K562 (cell line): ENCODE measurements around the gene SLC25A1. TPM values are rescaled to one million over a fixed set of nuclear protein-coding genes. Genes with fewer than 3 reads are reported as not detected.

Experiments used
- ELF2 ChIP-seq: fragments of 250-450 bp; sonication (Bioruptor Pico); IDR thresholded peaks from 2 replicates; pipeline ENCODE4 v1.5.0; 2021; ENCODE audit warnings: mild to moderate bottlenecking
- ERF ChIP-seq: fragments of 450-650 bp; formaldehyde crosslinking; IDR thresholded peaks from 2 replicates; pipeline ENCODE4 v1.4.0; 2020; ENCODE audit warnings: mild to moderate bottlenecking, mixed read lengths
- IFI16 ChIP-seq: fragments of 250-450 bp; sonication (Bioruptor Pico); IDR thresholded peaks from 2 replicates; pipeline ENCODE4 v2.1.2; 2022; ENCODE audit warnings: mild to moderate bottlenecking, inconsistent platforms
- JUN ChIP-seq, 2 experiments: sonication (generic) in 1 of 2; formaldehyde crosslinking in 1 of 2; IDR thresholded peaks; 2 replicates each; pipeline versions ENCODE4 v1.6.1 to v1.8.0; 2012 to 2022; ENCODE audit warnings: borderline replicate concordance in 2 of 2, mild to moderate bottlenecking in 2 of 2, improper control_type of control experiment in 1 of 2, low read depth in 1 of 2, low read length in 1 of 2, missing genetic modification reagents in 1 of 2
- RAD21 ChIP-seq, 2 experiments: fragments of 250-450 bp in 1 of 2; fragments of 450-650 bp in 1 of 2; sonication (Bioruptor Pico) in 1 of 2; formaldehyde crosslinking in 1 of 2; IDR thresholded peaks in 1 of 2; conservative IDR thresholded peaks in 1 of 2; 2 replicates each; pipeline versions ENCODE4 v1.4.0 to v1.8.0; 2020 to 2022; ENCODE audit warnings: mild to moderate bottlenecking in 2 of 2, moderate library complexity in 1 of 2
- RBM25 ChIP-seq: fragments of 200-400 bp; formaldehyde crosslinking; IDR thresholded peaks from 2 replicates; pipeline ENCODE4 v1.6.1; 2018; ENCODE audit warnings: low read length, low read depth, moderate library complexity; ENCODE audit not compliant: severe bottlenecking
- SOX6 ChIP-seq: fragments of 450-650 bp; IDR thresholded peaks from 2 replicates; pipeline ENCODE4 v1.6.1; 2014; ENCODE audit warnings: mild to moderate bottlenecking
- SPI1 ChIP-seq: IDR thresholded peaks from 2 replicates; pipeline ENCODE4 v1.6.1; 2011; ENCODE audit warnings: low read depth, low read length, control low read depth, borderline replicate concordance
- WHSC1 ChIP-seq: IDR thresholded peaks from one replicate; pipeline ENCODE4 v1.6.1; 2012; ENCODE audit warnings: low read length, control low read depth, inconsistent platforms
- ZNF143 ChIP-seq: sonication (generic); formaldehyde crosslinking; IDR thresholded peaks from 2 replicates; pipeline ENCODE4 v1.9.0; 2022; ENCODE audit warnings: mild to moderate bottlenecking, missing genetic modification reagents
- ZNF717 ChIP-seq: fragments of 250-450 bp; sonication (Bioruptor Pico); IDR thresholded peaks from 2 replicates; pipeline ENCODE4 v1.5.0; 2021
- polyA plus RNA-seq, 8 experiments: library from polyadenylated mRNA; depleted of rRNA in 4 of 8; stranded (reverse) in 5 of 8; unstranded in 3 of 8; fragments of >200 nt; fragmentation: Nextera tagmentation in 2 of 8; fragmentation: Illumina TruSeq in 1 of 8; extraction: Ambion mirVana in 2 of 8; extraction: Trizol in 1 of 8; gene quantifications; 2 replicates each; pipeline versions ENCODE4 v1.2.1 to v1.2.3, GENCODE V29; 2011 to 2014; ENCODE audit warnings: inconsistent platforms in 1 of 8, missing spikeins in 1 of 8
- total RNA-seq, 7 experiments: library from RNA; depleted of rRNA in 6 of 7; stranded (reverse); fragments of >200 nt in 6 of 7; fragmentation: Illumina TruSeq in 2 of 7; extraction: Trizol in 2 of 7; gene quantifications; 2 replicates each; pipeline versions ENCODE4 v1.2.1 to v1.2.3, GENCODE V29; 2011 to 2021; ENCODE audit warnings: low replicate concordance in 1 of 7
- TF ChIP-seq, protein P1 (sequence below): fragments of 150-350 bp; conservative IDR thresholded peaks from 2 replicates; pipeline ENCODE4 v1.6.1; 2014; ENCODE audit warnings: low read length
- TF ChIP-seq, protein P2 (sequence below), 3 experiments: fragments of 200-800 bp in 1 of 3; fragments of 250-450 bp in 1 of 3; fragments of 450-650 bp in 1 of 3; sonication (Bioruptor Pico) in 1 of 3; sonication (Bioruptor generic) in 1 of 3; formaldehyde crosslinking in 1 of 3; IDR thresholded peaks; 2 replicates each; pipeline versions ENCODE4 v1.6.1 to v1.8.0; 2016 to 2022; ENCODE audit warnings: mild to moderate bottlenecking in 2 of 3, missing genetic modification characterization in 2 of 3, missing compliant biosample characterization in 1 of 3, moderate library complexity in 1 of 3
- TF ChIP-seq, protein P3 (sequence below): fragments of 450-650 bp; IDR thresholded peaks from one replicate; pipeline ENCODE4 v1.6.1; 2018; ENCODE audit warnings: mild to moderate bottlenecking, moderate library complexity; ENCODE audit not compliant: partially characterized antibody
- TF ChIP-seq, protein P4 (sequence below), 2 experiments: fragments of 450-650 bp in 1 of 2; sonication (generic) in 1 of 2; formaldehyde crosslinking in 1 of 2; IDR thresholded peaks in 1 of 2; conservative IDR thresholded peaks in 1 of 2; 2 replicates each; pipeline versions ENCODE4 v1.6.1 to v1.8.1; 2016 to 2023; ENCODE audit warnings: mild to moderate bottlenecking in 2 of 2, moderate library complexity in 2 of 2, inconsistent platforms in 1 of 2, missing genetic modification reagents in 1 of 2
- TF ChIP-seq, protein P5 (sequence below): fragments of 250-450 bp; sonication (Bioruptor Pico); IDR thresholded peaks from 2 replicates; pipeline ENCODE4 v1.8.0; 2021; ENCODE audit warnings: borderline replicate concordance, mild to moderate bottlenecking, moderate library complexity; ENCODE audit not compliant: poor library complexity, severe bottlenecking

The SLC25A1 gene
- total and polyA plus RNA-seq, 9 of the 15 experiments (the other 6 are each of a cell fraction or from before 2014, with no cell fraction given) = 11.0 to 408 (median 110) TPM

DNA sequence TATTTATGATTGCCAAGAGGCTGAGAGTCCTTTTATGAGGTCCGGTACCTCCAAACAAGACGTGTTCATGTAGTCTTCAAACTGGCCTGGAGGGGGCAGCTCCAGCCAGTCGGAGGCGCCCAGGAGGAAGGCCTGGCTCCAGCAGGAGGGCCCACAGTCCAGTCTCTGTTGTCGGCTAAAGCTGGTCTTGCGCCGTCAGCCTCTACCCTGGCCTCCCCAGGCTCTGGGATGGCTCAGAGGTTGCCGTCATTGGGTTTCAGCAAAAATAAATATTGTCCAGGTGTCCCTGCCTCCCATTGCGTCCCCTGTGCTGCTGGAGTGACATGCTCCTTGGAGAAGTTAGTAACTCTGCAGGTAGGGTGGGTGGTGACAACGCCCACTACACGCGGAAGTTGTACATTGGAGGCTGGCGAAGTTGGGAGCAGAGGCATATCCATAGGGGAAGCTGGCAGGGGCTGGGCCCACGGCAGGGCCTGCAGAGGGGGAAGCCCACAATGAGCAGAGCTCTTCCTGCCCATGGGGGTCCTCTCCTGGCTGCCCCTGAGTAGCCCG, 1.0 kb upstream of the SLC25A1 start (continued):
- peak; percentile 74; the same call in 1 of the 2 replicates for TF ChIP-seq SPI1
- peak; percentile 61 for TF ChIP-seq JUN (IDR thresholded peaks at IDR 0.05; ENCODE audit: borderline replicate concordance, low read depth, low read length)
- no peak for TF ChIP-seq JUN (CRISPR knock-in tag; IDR thresholded peaks at IDR 0.05; ENCODE audit: borderline replicate concordance)
- TF ChIP-seq ERF (CRISPR knock-in tag) = peak; percentile 83; the same call in 1 of the 2 replicates
- peak; percentile 100 for TF ChIP-seq RAD21 (CRISPR knock-in tag; conservative IDR thresholded peaks at IDR 0.05 in 1 of 2, IDR thresholded peaks at IDR 0.05 in 1 of 2)
- TF ChIP-seq, protein P1, sequence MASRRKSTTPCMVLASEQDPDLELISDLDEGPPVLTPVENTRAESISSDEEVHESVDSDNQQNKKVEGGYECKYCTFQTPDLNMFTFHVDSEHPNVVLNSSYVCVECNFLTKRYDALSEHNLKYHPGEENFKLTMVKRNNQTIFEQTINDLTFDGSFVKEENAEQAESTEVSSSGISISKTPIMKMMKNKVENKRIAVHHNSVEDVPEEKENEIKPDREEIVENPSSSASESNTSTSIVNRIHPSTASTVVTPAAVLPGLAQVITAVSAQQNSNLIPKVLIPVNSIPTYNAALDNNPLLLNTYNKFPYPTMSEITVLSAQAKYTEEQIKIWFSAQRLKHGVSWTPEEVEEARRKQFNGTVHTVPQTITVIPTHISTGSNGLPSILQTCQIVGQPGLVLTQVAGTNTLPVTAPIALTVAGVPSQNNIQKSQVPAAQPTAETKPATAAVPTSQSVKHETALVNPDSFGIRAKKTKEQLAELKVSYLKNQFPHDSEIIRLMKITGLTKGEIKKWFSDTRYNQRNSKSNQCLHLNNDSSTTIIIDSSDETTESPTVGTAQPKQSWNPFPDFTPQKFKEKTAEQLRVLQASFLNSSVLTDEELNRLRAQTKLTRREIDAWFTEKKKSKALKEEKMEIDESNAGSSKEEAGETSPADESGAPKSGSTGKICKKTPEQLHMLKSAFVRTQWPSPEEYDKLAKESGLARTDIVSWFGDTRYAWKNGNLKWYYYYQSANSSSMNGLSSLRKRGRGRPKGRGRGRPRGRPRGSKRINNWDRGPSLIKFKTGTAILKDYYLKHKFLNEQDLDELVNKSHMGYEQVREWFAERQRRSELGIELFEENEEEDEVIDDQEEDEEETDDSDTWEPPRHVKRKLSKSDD = peak; percentile 69; the same call in 1 of the 2 replicates
- TF ChIP-seq, protein P2, sequence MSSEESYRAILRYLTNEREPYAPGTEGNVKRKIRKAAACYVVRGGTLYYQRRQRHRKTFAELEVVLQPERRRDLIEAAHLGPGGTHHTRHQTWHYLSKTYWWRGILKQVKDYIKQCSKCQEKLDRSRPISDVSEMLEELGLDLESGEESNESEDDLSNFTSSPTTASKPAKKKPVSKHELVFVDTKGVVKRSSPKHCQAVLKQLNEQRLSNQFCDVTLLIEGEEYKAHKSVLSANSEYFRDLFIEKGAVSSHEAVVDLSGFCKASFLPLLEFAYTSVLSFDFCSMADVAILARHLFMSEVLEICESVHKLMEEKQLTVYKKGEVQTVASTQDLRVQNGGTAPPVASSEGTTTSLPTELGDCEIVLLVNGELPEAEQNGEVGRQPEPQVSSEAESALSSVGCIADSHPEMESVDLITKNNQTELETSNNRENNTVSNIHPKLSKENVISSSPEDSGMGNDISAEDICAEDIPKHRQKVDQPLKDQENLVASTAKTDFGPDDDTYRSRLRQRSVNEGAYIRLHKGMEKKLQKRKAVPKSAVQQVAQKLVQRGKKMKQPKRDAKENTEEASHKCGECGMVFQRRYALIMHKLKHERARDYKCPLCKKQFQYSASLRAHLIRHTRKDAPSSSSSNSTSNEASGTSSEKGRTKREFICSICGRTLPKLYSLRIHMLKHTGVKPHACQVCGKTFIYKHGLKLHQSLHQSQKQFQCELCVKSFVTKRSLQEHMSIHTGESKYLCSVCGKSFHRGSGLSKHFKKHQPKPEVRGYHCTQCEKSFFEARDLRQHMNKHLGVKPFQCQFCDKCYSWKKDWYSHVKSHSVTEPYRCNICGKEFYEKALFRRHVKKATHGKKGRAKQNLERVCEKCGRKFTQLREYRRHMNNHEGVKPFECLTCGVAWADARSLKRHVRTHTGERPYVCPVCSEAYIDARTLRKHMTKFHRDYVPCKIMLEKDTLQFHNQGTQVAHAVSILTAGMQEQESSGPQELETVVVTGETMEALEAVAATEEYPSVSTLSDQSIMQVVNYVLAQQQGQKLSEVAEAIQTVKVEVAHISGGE (CRISPR knock-in tag; IDR thresholded peaks at IDR 0.05) = 0 out of 6 replicates have a peak, but pooled peaks of 1 of the 3 experiments have one; percentile 11
- TF ChIP-seq ZNF143 = no peak
- peak; percentile 77 for TF ChIP-seq WHSC1
- TF ChIP-seq, protein P3, sequence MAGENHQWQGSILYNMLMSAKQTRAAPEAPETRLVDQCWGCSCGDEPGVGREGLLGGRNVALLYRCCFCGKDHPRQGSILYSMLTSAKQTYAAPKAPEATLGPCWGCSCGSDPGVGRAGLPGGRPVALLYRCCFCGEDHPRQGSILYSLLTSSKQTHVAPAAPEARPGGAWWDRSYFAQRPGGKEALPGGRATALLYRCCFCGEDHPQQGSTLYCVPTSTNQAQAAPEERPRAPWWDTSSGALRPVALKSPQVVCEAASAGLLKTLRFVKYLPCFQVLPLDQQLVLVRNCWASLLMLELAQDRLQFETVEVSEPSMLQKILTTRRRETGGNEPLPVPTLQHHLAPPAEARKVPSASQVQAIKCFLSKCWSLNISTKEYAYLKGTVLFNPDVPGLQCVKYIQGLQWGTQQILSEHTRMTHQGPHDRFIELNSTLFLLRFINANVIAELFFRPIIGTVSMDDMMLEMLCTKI = no peak
- TF ChIP-seq, protein P4, sequence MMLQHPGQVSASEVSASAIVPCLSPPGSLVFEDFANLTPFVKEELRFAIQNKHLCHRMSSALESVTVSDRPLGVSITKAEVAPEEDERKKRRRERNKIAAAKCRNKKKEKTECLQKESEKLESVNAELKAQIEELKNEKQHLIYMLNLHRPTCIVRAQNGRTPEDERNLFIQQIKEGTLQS (IDR thresholded peaks at IDR 0.05) = no peak
- TF ChIP-seq, protein P4 (CRISPR knock-in tag; conservative IDR thresholded peaks at IDR 0.05) = 0 out of 2 replicates have a peak, but pooled peaks have one; percentile 45
- TF ChIP-seq ELF2 (CRISPR knock-in tag) = peak; percentile 79
- no peak for TF ChIP-seq RBM25
- TF ChIP-seq, protein P5, sequence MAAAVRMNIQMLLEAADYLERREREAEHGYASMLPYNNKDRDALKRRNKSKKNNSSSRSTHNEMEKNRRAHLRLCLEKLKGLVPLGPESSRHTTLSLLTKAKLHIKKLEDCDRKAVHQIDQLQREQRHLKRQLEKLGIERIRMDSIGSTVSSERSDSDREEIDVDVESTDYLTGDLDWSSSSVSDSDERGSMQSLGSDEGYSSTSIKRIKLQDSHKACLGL (CRISPR knock-in tag) = peak; percentile 50
- TF ChIP-seq IFI16 (CRISPR knock-in tag) = peak; percentile 19; the same call in 1 of the 2 replicates
- no peak for TF ChIP-seq ZNF717 (CRISPR knock-in tag)
- no peak for TF ChIP-seq SOX6
